Upper lobe of left lung (tissue), 6 donors: Measurements from ENCODE around the gene TMEM52. TPM values are rescaled to one million over a fixed set of nuclear protein-coding genes. Genes with fewer than 3 reads are reported as not detected.

ENCODE experiments used
- ATAC-seq, 2 donors: fragments of 200-7000 bp; cut with Tn5 transposase; one replicate each; pipeline ENCODE4 v1.9.1; 2022; ENCODE audit warnings: mild to moderate bottlenecking in 2 of 2, moderate library complexity in 2 of 2; ENCODE audit not compliant: low FRiP score in 2 of 2
- DNase-seq, 2 donors: peaks; one replicate each; pipeline ENCODE4 v3.0.0-alpha.2; 2019 to 2020
- H3K27ac ChIP-seq, 4 donors: fragments of 200-600 bp; sonication (generic); one replicate each; pipeline ENCODE4 v1.5.1; 2016 to 2019
- H3K27me3 ChIP-seq, 4 donors: fragments of 200-600 bp; sonication (generic); one replicate each; pipeline ENCODE4 v1.5.1; 2017 to 2019
- H3K36me3 ChIP-seq, 4 donors: fragments of 200-600 bp; sonication (generic); one replicate each; pipeline ENCODE4 v1.5.1; 2016 to 2019
- H3K4me1 ChIP-seq, 4 donors: fragments of 200-600 bp; sonication (generic); one replicate each; pipeline ENCODE4 v1.5.1; 2018 to 2019
- H3K4me3 ChIP-seq, 4 donors: fragments of 200-600 bp; sonication (generic); one replicate each; pipeline ENCODE4 v1.5.1; 2017 to 2019; ENCODE audit warnings: mild to moderate bottlenecking in 2 of 4, moderate library complexity in 1 of 4
- H3K9me3 ChIP-seq, 4 donors: fragments of 200-600 bp; sonication (generic); one replicate each; pipeline ENCODE4 v1.5.1; 2018 to 2019
- EP300 ChIP-seq, 4 donors: sonication (generic); formaldehyde crosslinking; IDR thresholded peaks; one replicate each; pipeline ENCODE4 v1.5.1; 2017; ENCODE audit warnings: antibody characterized with exemption in 4 of 4, control low read depth in 2 of 4
- POLR2A ChIP-seq, 4 donors: fragments of 450-650 bp; IDR thresholded peaks; one replicate each; pipeline ENCODE4 v1.5.1; 2016 to 2017; ENCODE audit warnings: antibody characterized with exemption in 4 of 4, mild to moderate bottlenecking in 2 of 4
- POLR2AphosphoS5 ChIP-seq, 2 donors: sonication (generic); formaldehyde crosslinking; IDR thresholded peaks; one replicate each; pipeline ENCODE4 v1.5.1; 2017; ENCODE audit warnings: antibody characterized with exemption in 2 of 2
- WGBS, 2 donors: methylation state at CpG; one replicate each; pipeline ENCODE4 v1.1.5; 2017 to 2018; 5-methylcytosine and 5-hydroxymethylcytosine counted together
- total RNA-seq, 6 donors: library from RNA; depleted of rRNA in 4 of 6; stranded (reverse); fragments of >200 nt in 4 of 6; gene quantifications; one replicate each; pipeline versions ENCODE4 v1.1.0 to v1.2.1, GENCODE V29; 2016 to 2021
- TF ChIP-seq, protein P1 (sequence below), 6 experiments: fragments of 450-650 bp in 4 of 6; fragments of 200-600 bp in 2 of 6; sonication (generic) in 2 of 6; IDR thresholded peaks; one replicate each; pipeline ENCODE4 v1.5.1; 2016 to 2019; ENCODE audit warnings: antibody characterized with exemption in 6 of 6
- donor health status: DM: no; HTN: no; CAD: no; lungs with moderate emphysema.
- donor health status: DM: no; HTN: yes; CAD: no; lungs with severe emphysema.

The TMEM52 gene
- total RNA-seq, 6 donors from 2014 or later: 0.59 to 3.8 (median 2.7) TPM; not detected in 1

DNA sequence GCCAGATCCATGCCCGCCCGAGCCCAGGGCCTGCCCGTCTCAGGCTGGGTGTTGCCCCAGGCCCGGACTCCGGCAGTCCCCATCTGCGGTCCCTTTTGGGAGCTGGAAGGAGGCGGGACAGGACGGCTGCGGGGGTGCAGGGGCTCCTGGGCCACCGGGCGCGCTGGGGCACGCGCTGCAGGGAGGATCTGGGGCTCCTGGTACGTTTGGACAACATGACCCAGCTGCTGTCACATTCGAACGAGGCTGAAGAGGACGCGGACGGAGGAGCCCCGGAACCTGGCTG, 10.6 kb downstream of the TMEM52 start:
- no peaks in the 10 kb centered on the region for H3K27me3 ChIP-seq
- H3K9me3 ChIP-seq: no peaks in the 10 kb centered on the region
- H3K27ac ChIP-seq: peak overlapping the region; percentile 85 to 97 (median 90)
- DNase-seq: no peak
- peak overlapping the region; percentile 60 to 79 (median 74) for H3K4me3 ChIP-seq
- no peak for TF ChIP-seq EP300 (IDR thresholded peaks at IDR 0.05)
- TF ChIP-seq, protein P1, sequence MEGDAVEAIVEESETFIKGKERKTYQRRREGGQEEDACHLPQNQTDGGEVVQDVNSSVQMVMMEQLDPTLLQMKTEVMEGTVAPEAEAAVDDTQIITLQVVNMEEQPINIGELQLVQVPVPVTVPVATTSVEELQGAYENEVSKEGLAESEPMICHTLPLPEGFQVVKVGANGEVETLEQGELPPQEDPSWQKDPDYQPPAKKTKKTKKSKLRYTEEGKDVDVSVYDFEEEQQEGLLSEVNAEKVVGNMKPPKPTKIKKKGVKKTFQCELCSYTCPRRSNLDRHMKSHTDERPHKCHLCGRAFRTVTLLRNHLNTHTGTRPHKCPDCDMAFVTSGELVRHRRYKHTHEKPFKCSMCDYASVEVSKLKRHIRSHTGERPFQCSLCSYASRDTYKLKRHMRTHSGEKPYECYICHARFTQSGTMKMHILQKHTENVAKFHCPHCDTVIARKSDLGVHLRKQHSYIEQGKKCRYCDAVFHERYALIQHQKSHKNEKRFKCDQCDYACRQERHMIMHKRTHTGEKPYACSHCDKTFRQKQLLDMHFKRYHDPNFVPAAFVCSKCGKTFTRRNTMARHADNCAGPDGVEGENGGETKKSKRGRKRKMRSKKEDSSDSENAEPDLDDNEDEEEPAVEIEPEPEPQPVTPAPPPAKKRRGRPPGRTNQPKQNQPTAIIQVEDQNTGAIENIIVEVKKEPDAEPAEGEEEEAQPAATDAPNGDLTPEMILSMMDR (IDR thresholded peaks at IDR 0.05): no peak
- TF ChIP-seq POLR2AphosphoS5 (IDR thresholded peaks at IDR 0.05): no peak
- no peaks in the 10 kb centered on the region for H3K36me3 ChIP-seq
- WGBS, 2 donors: 0% methylated on average over 5 to 13 of the region's 21 CpGs
- no peak for ATAC-seq
- H3K4me1 ChIP-seq: peaks cover 10 to 26% (median 15%) of the 10 kb centered on the region in 4 donors

DNA sequence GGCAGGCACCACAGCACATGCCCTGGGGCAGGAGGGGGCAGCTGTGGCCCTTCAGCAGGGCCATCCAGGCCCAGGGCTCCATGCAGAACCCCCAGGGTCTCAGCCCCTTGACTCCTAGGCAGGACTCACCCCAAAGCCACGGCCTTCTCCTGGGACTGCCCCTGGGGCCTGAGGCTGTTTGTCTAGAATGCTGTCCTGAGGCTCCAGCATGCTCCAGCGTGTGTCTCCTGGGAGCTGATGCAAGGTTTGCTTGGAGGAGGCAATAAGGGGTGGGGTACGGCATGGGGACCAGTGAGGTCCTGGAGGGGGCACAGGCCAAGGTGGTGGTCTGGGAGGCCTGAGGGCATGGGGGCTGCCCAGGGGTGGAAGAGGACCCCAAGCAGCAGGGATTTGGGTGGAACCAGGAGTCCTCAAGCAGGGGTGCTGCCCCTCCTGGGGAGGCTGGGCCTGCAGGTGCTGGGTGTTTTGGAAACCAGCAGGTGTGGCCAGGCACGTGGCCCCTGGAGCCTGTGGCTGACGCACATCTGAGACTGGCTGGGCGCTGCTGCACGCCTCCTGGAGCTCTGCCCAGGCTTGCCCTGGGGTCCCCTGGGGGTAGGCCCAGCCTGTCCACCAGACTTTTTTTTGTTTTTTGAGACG, 11.9 kb downstream of the TMEM52 start:
- DNase-seq: peak in 1 of 2 donors; percentile 73
- no peak overlapping the region for H3K4me3 ChIP-seq
- no peaks in the 10 kb centered on the region for H3K9me3 ChIP-seq
- TF ChIP-seq, protein P1 (IDR thresholded peaks at IDR 0.05): no peak
- peaks cover 10 to 26% (median 15%) of the 10 kb centered on the region in 4 donors for H3K4me1 ChIP-seq
- H3K36me3 ChIP-seq: no peaks in the 10 kb centered on the region
- no peak overlapping the region for H3K27ac ChIP-seq
- ATAC-seq: no peak
- whole genome bisulfite sequencing, 2 donors: 78 to 89% methylated on average over 2 to 8 of the region's 8 CpGs
- H3K27me3 ChIP-seq: no peaks in the 10 kb centered on the region

DNA sequence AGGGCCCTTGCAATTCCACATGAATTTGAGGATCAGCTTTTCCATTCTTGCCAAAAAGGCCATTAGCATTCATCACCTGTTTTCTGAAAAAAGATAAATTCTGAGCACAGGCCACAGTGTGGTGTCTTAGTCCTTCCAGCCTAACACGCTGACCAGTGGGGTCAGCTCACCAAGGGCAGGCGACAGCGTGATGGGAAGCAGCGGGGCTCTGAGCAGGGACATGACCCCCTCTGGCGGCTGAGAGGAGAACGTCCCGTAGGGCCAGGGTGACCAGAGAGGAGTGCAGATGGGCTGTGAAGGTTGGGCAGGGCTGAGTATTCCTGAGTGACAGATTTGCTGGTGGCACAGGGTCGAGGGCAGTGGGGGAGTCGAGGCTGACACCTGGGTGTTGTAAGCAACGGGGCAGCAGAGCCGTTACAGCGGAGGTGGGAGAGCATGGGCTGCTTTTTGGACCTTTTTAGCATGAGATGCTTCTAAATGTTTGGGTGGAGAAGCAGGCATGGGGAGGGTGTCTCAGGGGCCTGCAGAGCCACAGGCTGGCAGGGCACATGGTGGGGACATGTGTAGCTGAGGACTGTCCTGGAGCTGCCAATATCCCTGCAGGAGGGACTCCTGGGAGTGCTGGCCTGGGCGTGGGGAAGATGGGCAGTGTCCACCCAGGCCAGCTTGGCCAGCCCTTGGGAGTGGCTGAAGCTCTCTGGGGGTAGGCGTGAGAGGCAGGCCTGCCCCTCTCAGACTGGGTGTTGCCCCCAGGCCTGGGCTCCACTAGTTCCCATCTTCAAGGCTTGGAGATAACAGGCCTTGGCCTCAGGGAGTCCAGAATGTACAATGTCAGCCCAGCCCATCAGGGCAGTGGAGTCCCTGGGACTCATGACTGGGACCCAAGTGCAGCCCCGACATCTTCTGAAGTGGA, 12.6 kb downstream of the TMEM52 start:
- Histone ChIP-seq H3K9me3 (no peaks in the 10 kb centered on the region), H3K27me3 (no peaks in the 10 kb centered on the region), H3K36me3 (no peaks in the 10 kb centered on the region), H3K4me1 (peaks cover 10 to 26% (median 15%) of the 10 kb centered on the region in 4 donors), H3K27ac (no peak overlapping the region), H3K4me3 (no peak overlapping the region)
- TF ChIP-seq, protein P1 (IDR thresholded peaks at IDR 0.05): peak; percentile 90 to 97 (median 93)
- no peak for TF ChIP-seq EP300 (IDR thresholded peaks at IDR 0.05)
- TF ChIP-seq POLR2A (IDR thresholded peaks at IDR 0.05): no peak
- peak; percentile 45 to 55 for TF ChIP-seq POLR2AphosphoS5 (IDR thresholded peaks at IDR 0.05)
- WGBS, 2 donors: 17 to 18% methylated on average over 12 to 14 of the region's 15 CpGs
- peak; percentile 82 to 88 for ATAC-seq
- peak; percentile 56 to 90 for DNase-seq

DNA sequence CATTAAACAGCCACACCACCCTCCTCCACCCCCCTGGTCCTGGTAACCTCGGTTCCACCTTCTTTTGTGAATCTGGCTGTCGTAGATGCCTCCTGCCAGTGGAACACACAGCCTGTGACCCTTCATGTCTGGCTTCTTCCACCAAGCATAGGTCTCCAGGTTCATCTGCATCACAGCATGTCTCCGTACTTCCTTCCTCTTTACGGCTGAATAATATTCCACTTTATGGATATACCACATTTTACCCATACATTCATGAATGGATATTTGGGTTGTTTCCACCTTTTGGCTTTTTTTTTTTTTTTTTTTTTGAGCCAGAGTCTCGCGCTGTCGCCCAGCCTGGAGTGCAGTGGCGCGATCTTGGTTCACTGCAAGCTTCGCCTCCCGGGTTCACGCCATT, 15.9 kb downstream of the TMEM52 start:
- Histone ChIP-seq H3K4me3 (no peak overlapping the region), H3K4me1 (peaks cover 3 to 14% (median 8%) of the 10 kb centered on the region in 4 donors), H3K36me3 (no peaks in the 10 kb centered on the region), H3K9me3 (no peaks in the 10 kb centered on the region), H3K27ac (no peak overlapping the region), H3K27me3 (no peaks in the 10 kb centered on the region)
- TF ChIP-seq EP300 (IDR thresholded peaks at IDR 0.05) (no peak), POLR2AphosphoS5 (IDR thresholded peaks at IDR 0.05) (no peak), POLR2A (IDR thresholded peaks at IDR 0.05) (no peak)
- TF ChIP-seq, protein P1 (IDR thresholded peaks at IDR 0.05): no peak
- no peak for ATAC-seq
- DNase-seq: no peak
- WGBS, 2 donors: 97% methylated on average over 12 of the region's 12 CpGs
